HL-60 (cell line): Measurements from ENCODE around the gene ANXA11.

ENCODE experiments used
- GABPA ChIP-seq: IDR thresholded peaks from 2 replicates; pipeline ENCODE4 v1.6.1; 2012; ENCODE audit warnings: low read depth
- TF ChIP-seq, protein P1 (sequence below): IDR thresholded peaks from one replicate; pipeline ENCODE4 v1.5.1; 2011; ENCODE audit warnings: low read length, control low read depth, inconsistent platforms; ENCODE audit not compliant: insufficient read depth
- TF ChIP-seq, protein P2 (sequence below): IDR thresholded peaks from 2 replicates; pipeline ENCODE4 v1.6.1; 2012; ENCODE audit warnings: low read depth; ENCODE audit not compliant: insufficient replicate concordance

DNA sequence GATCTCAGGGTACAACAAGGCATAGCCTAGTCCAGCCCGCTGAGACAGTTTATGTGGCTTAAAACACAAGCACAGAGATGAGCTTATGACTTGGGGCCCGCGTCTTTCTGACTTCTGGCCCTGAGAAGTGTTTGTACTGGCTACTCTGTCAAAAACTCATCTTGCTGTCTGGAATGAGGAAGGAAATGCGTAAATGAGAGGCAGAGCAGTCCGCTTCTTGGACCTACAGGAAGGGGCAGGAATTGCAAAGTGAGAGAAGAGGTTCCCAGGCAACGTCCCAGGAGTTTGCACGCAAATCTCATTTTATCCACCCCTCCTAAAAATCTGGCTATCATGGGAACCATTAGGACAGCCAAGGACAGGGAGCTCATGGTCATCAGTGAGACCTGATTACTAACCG is 5.5 kb downstream of the ANXA11 start:
- TF ChIP-seq, protein P1, sequence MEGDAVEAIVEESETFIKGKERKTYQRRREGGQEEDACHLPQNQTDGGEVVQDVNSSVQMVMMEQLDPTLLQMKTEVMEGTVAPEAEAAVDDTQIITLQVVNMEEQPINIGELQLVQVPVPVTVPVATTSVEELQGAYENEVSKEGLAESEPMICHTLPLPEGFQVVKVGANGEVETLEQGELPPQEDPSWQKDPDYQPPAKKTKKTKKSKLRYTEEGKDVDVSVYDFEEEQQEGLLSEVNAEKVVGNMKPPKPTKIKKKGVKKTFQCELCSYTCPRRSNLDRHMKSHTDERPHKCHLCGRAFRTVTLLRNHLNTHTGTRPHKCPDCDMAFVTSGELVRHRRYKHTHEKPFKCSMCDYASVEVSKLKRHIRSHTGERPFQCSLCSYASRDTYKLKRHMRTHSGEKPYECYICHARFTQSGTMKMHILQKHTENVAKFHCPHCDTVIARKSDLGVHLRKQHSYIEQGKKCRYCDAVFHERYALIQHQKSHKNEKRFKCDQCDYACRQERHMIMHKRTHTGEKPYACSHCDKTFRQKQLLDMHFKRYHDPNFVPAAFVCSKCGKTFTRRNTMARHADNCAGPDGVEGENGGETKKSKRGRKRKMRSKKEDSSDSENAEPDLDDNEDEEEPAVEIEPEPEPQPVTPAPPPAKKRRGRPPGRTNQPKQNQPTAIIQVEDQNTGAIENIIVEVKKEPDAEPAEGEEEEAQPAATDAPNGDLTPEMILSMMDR = no peak
- TF ChIP-seq GABPA = 0 out of 2 replicates have a peak, but pooled peaks have one; percentile 17
- TF ChIP-seq, protein P2, sequence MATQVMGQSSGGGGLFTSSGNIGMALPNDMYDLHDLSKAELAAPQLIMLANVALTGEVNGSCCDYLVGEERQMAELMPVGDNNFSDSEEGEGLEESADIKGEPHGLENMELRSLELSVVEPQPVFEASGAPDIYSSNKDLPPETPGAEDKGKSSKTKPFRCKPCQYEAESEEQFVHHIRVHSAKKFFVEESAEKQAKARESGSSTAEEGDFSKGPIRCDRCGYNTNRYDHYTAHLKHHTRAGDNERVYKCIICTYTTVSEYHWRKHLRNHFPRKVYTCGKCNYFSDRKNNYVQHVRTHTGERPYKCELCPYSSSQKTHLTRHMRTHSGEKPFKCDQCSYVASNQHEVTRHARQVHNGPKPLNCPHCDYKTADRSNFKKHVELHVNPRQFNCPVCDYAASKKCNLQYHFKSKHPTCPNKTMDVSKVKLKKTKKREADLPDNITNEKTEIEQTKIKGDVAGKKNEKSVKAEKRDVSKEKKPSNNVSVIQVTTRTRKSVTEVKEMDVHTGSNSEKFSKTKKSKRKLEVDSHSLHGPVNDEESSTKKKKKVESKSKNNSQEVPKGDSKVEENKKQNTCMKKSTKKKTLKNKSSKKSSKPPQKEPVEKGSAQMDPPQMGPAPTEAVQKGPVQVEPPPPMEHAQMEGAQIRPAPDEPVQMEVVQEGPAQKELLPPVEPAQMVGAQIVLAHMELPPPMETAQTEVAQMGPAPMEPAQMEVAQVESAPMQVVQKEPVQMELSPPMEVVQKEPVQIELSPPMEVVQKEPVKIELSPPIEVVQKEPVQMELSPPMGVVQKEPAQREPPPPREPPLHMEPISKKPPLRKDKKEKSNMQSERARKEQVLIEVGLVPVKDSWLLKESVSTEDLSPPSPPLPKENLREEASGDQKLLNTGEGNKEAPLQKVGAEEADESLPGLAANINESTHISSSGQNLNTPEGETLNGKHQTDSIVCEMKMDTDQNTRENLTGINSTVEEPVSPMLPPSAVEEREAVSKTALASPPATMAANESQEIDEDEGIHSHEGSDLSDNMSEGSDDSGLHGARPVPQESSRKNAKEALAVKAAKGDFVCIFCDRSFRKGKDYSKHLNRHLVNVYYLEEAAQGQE = no peak
